Measurements from ENCODE around the gene PPP3R1.

Gene PPP3R1, protein sequence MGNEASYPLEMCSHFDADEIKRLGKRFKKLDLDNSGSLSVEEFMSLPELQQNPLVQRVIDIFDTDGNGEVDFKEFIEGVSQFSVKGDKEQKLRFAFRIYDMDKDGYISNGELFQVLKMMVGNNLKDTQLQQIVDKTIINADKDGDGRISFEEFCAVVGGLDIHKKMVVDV

DNA sequence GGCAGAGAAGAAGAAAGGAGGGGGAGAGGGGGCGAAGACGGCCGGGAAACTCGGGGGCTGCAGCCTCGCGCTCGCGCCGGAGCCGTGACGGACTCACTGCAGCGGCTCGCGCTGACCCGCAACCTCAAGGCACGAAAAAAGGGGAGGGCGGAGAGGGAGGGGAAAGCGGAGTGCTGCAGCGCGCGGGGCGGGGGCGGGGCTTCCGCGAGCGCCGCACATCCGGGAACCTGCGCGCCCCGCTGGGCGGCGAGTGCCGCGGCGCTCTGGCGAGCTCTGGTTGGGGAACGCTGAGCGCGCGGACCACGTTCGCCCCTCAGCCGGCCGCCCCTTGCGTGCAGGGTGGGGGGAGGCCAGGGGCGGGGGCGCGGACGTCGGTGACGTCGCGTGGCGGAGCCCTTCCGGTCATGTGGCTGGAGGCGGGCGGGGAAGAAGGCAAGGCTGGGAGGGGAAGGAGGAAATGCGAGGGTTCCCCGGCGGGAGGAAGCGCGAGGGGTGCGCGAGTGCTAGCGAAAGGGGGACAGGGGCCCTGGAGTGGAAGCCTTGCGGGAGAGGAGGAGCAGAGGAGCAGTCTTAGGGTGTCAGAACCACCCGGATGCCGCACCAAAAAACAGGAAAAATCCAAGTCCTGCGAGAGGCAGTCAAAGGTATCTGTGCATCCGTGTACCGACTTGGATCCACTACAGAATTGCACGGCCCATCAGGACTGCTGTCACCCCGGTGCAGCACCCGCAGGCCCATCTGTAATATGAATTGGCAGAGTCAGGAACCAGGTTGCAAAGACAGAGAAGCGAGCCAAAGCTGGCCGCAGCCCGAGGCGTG, at the start of gene PPP3R1:
TSS of gene PPP3R1 (minus strand) at position 133 of the 819 bp plus-strand sequence. CDS start 405 bp downstream, outside the sequence.
- in situ Hi-C loops (cut with MboI; ENCODE audit: low sequenced_read_pairs), result no loop called here

GRCh38 chr2:68295516-68295915, 43.2 kb upstream of the PPP3R1 start:
- in situ Hi-C loops (cut with MboI; ENCODE audit: low sequenced_read_pairs), result no loop called here

- in situ Hi-C loops (cut with MboI; ENCODE audit: low sequenced_read_pairs), result no loop called here
Measured at GRCh38 chr2:68294913-68295312, 42.6 kb upstream of the PPP3R1 start.

- in situ Hi-C loops (cut with MboI; ENCODE audit: low sequenced_read_pairs), result no loop called here
Measured at GRCh38 chr2:68294187-68294586, 41.9 kb upstream of the PPP3R1 start.

DNA sequence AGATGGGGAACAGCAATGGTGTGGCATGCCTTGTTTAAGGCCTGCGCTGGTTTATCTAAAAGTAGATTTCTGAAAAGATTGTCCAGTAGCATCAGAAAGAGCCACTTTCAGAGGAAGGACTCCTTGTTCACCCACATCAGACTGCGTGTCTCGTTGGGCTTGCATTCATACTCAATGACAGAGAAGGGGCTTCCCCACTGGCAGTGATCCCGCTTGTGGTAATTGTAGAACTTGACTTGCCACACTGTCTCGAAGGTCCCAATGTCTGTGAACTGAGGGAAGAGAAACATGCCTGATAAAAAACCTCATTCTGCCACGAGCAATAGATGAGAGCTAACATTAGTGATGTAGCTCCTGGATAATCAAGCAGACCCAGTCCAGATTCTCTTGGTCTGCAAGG, 41.4 kb upstream of the PPP3R1 start:
- in situ Hi-C loops (cut with MboI; ENCODE audit: low sequenced_read_pairs), result no loop called here

DNA sequence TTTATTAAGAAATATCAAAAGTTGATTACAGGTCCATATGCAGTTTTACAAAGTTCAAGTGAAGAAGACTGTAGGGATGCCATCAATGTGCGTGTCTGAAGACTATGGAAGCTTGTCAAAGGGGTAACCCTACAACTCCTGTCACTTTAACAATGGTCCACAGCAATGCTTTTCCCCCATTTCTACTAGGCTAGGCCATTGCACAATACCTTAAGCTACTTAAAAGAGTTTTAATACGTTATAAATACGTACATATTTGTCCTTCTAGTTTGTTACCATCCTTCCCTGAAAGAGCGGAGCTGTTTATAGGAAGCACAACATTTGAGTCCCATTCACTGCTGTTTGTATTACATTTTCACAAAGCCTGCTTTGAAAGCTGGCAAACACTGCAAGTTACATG, 40.7 kb upstream of the PPP3R1 start:
- in situ Hi-C loops (cut with MboI; ENCODE audit: low sequenced_read_pairs), result no loop called here

- in situ Hi-C loops (cut with MboI; ENCODE audit: low sequenced_read_pairs), result no loop called here
Measured at GRCh38 chr2:68292108-68292710, 39.9 kb upstream of the PPP3R1 start.

- in situ Hi-C loops (cut with MboI; ENCODE audit: low sequenced_read_pairs), result no loop called here
Measured at GRCh38 chr2:68291314-68291713, 39.0 kb upstream of the PPP3R1 start.

DNA sequence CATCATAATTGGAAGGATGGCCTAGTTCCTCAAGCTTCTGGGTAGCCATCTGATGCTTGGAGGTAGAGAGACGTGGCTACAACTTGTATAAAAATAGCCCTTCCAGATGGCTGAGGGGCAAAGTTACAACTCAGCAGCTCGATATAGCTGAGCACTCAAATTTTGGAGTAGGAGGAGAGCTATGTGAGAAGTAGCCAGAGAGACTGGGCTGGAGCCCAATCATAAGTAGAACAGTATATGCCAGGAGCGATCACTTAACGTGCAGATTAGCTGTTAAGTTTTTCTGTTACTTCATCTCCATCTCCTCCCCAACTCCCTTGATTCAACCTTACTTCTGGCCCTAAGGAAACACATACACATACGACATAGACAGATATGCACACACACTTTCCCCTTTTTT, 38.6 kb upstream of the PPP3R1 start:
- in situ Hi-C loops (cut with MboI; ENCODE audit: low sequenced_read_pairs), result no loop called here

DNA sequence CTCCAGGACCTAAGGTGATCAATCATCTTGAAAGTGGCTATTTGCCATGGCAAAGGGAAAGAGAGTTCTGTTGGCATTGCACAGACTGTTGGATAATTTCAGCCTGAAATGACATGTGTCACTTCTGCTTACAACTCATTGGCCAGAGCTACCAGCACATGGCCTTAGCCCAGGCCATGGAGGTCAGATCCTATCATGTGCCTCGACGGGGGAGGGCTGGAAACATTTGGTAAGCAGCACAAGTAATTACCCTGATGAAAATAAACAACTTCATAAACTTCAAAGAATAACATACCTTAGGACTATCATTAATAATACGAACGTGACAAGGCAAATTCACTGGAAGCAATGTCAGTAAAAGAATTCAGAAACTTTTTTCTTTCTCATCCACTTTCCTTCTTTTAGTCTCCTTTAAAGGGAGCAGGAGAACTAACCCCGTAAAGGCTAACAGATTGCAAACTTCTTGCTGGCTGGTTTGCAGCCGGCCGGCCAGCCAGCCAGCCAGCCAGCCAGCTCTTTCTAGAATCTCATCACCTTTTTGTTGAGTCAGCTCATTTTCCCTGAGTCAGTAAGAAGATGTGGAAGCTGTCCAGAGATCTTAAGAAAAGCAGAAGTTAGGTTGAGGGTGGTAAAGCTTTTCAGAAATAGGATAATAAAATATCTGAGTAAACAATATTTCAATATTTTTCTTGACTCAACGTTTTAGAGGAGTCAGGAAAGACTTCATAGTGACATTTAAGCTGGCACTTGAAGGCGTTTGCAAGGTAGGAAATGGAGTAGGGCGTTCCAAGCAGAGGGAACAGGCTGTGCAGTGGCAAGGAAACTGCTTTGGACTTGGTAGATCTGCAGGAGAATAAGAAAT, 35.5 kb upstream of the PPP3R1 start:
- in situ Hi-C loops (cut with MboI; ENCODE audit: low sequenced_read_pairs), result no loop called here

DNA sequence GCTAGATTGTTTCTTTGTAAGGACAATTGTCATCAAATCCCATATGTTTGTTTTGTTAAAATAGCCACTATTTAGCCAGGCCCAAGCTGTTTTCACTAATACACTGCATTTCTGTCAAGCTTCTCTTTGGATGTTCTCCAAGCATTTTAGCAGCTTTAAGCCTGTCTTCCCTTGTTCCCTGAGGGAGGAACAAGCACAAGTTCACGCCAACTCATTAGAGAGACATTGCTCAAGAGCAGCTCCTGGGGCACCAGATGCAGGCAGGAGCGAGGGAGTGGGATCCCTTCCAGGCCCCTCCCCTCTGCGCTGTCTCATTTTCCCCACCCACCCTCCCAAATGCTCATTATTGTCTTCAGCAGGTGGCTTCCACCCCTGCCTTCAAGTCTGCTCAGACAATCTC, 32.6 kb upstream of the PPP3R1 start:
- in situ Hi-C loops (cut with MboI; ENCODE audit: low sequenced_read_pairs), result no loop called here

GRCh38 chr2:68283419-68283812, 31.1 kb upstream of the PPP3R1 start:
- in situ Hi-C loops (cut with MboI; ENCODE audit: low sequenced_read_pairs), result no loop called here

DNA sequence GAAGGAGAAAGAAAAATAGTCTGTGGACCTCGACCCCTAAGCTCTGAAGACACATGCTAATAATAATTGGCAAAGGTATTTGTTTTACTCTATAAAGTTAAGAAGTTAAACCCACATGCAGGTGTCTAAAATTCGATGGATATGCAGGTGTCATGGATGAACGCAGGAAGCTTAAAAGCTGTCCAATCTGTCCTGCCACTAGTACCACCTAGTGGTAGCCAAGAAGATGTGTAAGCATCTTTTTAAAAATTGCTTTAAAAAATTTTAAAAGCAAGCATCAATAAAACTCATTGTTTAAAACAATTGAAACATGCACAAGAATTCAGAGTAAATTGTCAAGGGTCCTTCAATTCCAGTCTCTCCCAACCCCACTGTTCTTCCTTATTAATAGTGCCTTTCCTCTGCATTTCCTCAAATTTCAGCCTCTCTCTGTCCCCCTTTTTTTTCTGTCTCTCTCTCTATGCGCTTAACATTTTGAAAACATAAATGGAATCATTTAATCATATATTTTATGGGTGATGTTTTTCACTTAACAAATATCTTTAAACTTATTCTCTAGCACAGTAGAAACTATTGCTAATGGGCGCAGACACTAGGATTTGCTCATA, 30.6 kb upstream of the PPP3R1 start:
- in situ Hi-C loops (cut with MboI; ENCODE audit: low sequenced_read_pairs), result no loop called here

DNA sequence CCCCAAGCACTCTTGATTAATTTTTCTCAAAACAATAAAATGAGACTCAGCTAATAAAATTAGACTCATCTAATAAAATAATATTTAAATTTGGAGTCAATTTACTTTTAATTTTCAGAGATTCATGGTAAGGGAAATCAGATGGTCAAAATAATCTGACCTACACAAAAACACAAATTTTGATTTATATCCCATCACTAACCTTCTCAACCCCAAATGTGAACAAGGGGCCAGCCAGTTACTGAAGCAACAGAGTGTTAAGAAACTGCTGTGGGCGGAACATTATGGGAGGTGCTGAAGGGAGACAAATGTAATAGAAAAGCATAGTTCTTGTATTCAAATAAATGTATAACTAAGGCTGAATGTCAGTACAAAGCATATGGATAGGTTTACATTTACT, 28.5 kb upstream of the PPP3R1 start:
- in situ Hi-C loops (cut with MboI; ENCODE audit: low sequenced_read_pairs), result no loop called here

GRCh38 chr2:68280348-68280747, 28.0 kb upstream of the PPP3R1 start:
- in situ Hi-C loops (cut with MboI; ENCODE audit: low sequenced_read_pairs), result no loop called here

GRCh38 chr2:68279691-68280090, 27.4 kb upstream of the PPP3R1 start:
- in situ Hi-C loops (cut with MboI; ENCODE audit: low sequenced_read_pairs), result no loop called here

GRCh38 chr2:68278169-68278568, 25.8 kb upstream of the PPP3R1 start:
- in situ Hi-C loops (cut with MboI; ENCODE audit: low sequenced_read_pairs), result no loop called here

DNA sequence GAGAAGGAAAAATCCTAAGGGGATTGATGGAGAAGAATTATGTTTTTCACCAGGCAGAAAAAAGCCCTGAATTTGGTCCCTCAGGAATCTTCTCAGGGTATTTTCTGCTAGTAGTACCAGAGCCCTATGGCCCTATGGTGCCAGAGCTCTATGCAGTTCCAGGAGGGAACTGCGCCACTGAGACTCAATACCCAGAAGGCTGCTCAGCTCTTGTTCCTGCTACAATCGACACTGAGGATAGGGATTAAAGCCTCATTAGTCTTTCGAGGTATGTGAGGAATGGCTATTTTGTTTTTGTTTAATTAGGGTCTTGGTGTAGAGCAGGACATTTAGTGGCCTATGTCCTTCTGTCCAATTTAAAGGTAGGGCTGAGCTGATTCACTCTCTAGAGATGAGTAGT, 21.7 kb upstream of the PPP3R1 start:
- in situ Hi-C loops (cut with MboI; ENCODE audit: low sequenced_read_pairs), result no loop called here

DNA sequence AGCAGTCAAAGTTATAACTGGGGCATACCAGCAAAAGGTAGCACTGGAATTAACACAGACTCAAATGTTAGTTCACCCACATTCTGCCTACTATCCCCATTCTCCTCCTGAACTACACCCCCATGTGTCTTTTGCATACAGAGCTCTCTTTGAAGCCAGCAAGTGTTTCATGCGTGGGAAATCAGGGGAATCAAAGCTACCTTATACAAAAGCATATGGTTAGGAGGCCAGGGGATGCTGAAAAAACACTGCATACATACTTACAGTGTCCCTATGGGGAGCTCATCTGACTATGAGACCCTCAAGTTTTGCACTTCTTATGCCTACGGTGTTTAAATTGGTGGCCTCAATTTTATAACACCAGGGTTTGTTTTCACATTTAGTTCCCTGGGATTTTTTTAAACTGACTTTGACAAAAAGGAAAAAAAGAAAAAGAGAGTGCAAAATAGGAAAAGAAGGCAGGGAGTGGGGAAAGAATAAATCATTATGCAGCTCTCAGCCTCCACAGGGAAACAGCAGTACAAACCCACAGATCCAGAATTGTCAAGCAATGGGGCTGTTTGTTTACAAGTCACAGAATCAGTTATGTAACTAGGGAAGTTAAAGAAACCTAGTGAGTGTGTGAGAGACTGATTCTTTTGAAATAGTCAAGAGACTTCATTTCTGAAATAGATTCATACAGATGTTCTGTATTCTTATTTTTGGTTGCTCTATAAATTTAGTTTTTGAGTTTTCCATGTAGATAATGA, 20.1 kb upstream of the PPP3R1 start:
- in situ Hi-C loops (cut with MboI; ENCODE audit: low sequenced_read_pairs), result no loop called here

DNA sequence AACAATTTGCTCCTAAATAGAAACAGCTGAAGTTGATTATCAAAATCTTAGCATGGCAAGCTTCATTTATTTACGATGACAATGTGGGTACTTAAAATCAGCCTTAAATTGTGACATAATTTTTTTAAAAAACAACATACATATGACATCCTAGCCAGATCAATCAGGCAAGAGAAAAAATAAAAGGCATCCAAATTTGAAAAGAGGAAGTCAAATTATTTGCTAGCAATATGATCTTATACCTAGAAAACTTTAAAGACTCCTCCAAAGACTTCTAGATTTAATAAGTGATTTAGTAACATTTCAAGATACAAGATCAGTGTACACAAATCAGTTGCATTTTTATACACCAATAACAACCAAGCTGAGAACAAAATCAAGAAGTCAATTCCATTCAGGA, 14.3 kb upstream of the PPP3R1 start:
- in situ Hi-C loops (cut with MboI; ENCODE audit: low sequenced_read_pairs), result no loop called here
